ENCODE results near the gene TSPAN4.
A peak's percentile ranks its signal among the peaks of the same experiment; 100 is the strongest.

Gene TSPAN4

DNA sequence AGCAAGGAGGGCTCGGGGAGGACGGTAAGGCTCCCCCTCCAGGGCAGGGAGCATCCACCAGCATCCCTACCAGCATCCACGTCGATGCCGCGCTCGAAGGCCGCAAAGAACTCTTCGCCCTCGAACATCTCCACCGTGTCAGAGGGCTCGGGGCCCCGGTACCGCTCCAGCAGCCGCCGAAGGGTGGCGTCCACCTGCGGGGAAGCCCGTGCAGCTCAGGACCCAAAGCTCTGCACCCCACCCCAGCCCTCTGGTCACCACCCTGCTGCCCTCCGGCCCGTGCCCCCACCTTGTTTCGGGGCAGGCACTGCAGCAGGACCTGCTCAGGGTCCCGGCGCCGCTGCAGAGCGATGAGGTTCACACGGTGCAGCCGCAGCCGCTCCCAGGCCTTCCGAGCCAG, 42.2 kb upstream of the TSPAN4 start:
- no peak for DNase-seq
- no peak overlapping the region for H3K27ac Mint-ChIP-seq
- no peak for ATAC-seq (replicated peaks)
- no peaks in the 10 kb centered on the region for H3K9me3 Mint-ChIP-seq
- no peaks in the 10 kb centered on the region for H3K27me3 Mint-ChIP-seq
- peaks cover 14% of the 10 kb centered on the region in 2 donors for H3K4me1 Mint-ChIP-seq (ENCODE audit: low read depth in 2 of 2)
- H3K4me3 Mint-ChIP-seq = no peak overlapping the region
- H3K36me3 Mint-ChIP-seq (ENCODE audit: insufficient read depth) = peaks cover 25% of the 10 kb centered on the region

DNA sequence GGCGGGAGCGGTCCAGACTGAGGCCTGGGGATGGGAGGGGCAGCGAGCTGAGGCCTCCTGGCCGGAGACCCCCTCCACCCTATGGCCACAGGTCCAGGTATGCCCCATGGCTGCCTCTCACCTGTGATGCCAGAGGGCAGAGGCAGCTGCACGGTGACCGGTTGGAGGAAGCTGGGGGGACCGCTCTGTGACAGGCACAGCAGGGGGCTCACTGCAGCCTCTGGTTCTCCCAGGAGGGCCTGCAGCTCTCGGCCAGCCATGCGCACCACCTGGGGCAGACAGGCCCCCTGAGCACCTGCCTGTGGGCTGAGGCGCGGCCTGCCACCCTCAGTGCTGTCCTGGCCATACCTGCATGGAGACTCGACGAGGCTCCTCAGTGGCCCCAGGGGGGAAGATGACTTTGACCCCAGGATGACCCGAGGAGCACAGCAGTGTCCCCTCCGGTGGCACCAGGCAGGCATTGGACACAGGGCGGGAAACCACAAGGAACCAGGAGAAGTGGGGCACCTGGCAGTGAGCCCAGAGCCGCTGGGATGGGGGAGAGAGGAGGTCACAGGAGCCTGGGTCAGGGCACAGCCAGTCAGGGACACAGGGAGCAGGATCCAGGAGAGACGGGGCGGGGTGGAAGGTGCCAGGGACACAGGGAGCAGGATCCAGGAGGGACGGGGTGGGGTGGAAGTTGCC, 41.4 kb upstream of the TSPAN4 start:
- Mint-ChIP-seq H3K27ac (no peak overlapping the region), H3K4me3 (no peak overlapping the region)
- DNase-seq = no peak

DNA sequence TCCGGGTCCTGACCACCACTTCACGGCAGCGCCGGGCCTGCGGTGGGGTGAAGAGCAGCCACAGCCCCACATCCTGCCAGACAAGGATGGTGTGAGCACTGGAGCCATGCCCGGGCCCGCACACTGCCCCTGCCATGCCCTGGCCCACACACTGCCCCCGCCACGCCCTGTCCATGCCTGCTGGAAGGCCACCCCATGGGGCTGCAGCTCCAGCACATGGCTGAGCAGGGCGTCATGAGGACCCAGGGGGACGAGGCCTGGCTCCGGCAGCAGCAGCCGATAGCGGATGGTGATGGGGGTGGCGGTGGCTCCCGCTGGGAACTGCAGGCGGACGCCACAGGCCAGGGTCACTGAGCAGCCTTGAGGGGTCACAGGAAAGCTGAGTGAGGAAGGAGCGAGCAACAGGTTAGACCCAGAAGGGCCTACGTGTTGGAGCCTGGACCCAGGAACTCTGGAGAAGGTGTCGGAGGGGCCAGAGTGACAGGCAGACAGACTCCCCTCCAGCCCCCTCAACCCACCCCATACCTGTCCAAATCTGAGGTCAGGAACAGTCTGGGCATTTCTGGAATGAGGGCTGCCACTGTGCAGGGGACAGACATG, 40.5 kb upstream of the TSPAN4 start:
- H3K36me3 Mint-ChIP-seq (ENCODE audit: insufficient read depth) = peaks cover 10% of the 10 kb centered on the region
- peaks cover 5 to 6% of the 10 kb centered on the region in 2 donors for H3K4me1 Mint-ChIP-seq (ENCODE audit: low read depth in 2 of 2)
- H3K4me3 Mint-ChIP-seq = no peak overlapping the region
- ATAC-seq (replicated peaks) (no peak), DNase-seq (no peak)
- no peaks in the 10 kb centered on the region for H3K27me3 Mint-ChIP-seq
- H3K9me3 Mint-ChIP-seq = no peaks in the 10 kb centered on the region
- H3K27ac Mint-ChIP-seq = no peak overlapping the region

More for the DNA sequence above, 41.4 kb upstream of the TSPAN4 start:
- Mint-ChIP-seq H3K4me1 (ENCODE audit: low read depth in 2 of 2) (peaks cover 9 to 10% of the 10 kb centered on the region in 2 donors), H3K36me3 (ENCODE audit: insufficient read depth) (peaks cover 19% of the 10 kb centered on the region), H3K27me3 (no peaks in the 10 kb centered on the region), H3K9me3 (no peaks in the 10 kb centered on the region)
- no peak for ATAC-seq (replicated peaks)

DNA sequence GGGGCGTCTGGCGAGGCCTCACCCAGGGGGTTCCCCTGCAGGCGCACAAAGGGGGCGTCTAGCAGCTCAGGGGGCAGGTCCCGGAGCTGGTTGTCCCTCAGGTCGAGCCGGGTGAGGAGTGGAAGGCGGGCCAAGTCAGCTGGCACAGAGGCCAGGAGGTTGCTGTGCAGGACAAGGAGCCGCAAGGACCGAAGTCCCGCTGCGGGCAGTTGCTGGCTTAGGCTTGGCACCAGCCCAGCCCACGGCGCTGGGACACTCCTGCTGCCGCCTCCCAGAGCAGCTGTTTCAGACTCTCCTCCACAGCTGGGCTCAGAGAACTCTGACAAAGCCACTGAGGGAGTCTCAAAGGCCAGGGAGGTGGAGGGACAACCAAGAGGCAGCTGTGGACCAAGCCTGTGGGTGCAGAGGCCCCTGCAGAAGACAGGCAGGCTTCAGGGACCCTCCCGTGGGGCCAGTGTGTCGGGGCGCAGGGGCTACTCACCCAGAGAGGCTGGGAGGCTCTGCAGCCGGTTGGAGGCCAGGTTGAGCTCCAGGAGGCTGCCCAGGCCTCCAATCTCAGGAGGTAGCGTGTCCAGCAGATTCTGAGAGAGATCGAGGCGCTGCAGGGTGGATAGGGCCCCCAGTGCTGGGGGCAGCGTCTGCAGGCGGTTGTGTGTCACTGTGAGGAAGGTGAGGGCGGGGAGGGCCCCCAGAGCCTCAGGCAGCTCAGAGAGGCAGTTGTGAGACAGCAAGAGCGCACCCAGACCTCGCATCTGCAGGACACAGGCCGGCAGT, 39.8 kb upstream of the TSPAN4 start:
- Mint-ChIP-seq H3K4me3 (peak overlapping the region; percentile 22 to 77), H3K27me3 (no peaks in the 10 kb centered on the region), H3K4me1 (ENCODE audit: low read depth in 2 of 2) (peaks cover 5 to 6% of the 10 kb centered on the region in 2 donors), H3K9me3 (no peaks in the 10 kb centered on the region), H3K36me3 (ENCODE audit: insufficient read depth) (peaks cover 3% of the 10 kb centered on the region), H3K27ac (no peak overlapping the region)
- ATAC-seq (replicated peaks) = no peak
- DNase-seq = no peak

DNA sequence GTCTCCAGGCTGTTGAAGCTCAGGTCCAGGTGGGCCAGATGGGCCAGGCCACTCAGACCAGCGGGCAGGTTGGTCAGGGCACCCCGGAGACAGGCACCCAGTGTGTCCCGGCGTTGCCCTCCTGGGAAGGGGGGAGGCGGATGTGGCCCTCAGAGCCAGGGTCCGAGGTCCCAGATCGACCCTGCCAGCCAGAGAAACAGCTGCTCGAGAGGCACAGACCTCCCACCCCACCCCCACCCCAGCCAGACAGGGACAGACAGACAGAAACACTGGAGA, 39.2 kb upstream of the TSPAN4 start:
- ATAC-seq (replicated peaks) (no peak), DNase-seq (no peak)
- Mint-ChIP-seq H3K9me3 (no peaks in the 10 kb centered on the region), H3K27me3 (no peaks in the 10 kb centered on the region), H3K4me1 (ENCODE audit: low read depth in 2 of 2) (peaks cover 8 to 9% of the 10 kb centered on the region in 2 donors), H3K27ac (no peak overlapping the region), H3K36me3 (ENCODE audit: insufficient read depth) (peaks cover 3% of the 10 kb centered on the region), H3K4me3 (peak overlapping the region in 1 of 2 donors; percentile 77)

DNA sequence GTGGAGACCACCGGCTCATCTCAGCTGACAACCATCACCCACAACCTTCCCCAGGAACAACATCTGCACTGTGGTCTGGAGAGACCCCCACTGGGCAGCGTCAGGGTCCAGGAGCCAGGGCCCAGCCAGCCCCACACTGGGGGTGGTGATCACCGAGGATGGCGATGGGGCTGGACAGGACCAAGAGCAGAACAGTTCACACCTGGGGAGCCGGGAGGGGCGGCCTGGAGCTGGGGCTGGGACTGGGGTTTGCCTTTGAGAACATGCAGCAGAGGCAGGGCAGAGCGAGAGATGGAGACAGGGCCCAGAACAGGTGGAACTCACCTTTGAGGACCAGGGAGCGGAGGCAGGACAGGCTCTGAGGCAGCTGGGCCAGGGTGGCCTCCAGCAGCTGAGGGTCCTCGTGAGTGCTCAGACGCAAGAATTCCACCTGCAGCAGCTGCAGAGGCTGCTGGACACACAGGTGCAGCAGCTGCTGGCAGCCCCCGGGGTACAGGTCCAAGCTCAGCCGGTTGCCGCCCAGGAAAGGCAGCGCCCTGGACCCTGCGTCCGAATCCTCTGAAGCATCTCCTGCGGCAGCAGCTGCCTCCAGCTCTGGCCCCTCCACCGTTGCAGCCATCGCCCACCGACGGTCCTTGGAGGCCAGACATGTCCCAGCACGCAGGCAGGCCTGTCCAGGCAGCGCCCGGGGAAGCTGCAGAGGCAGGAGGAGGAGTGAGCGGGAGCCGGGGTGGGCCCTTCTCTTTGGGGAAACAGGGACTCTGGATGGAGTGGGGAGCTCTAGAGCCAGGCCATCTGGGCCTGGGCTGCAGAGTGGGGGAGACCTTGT, 38.7 kb upstream of the TSPAN4 start:
- DNase-seq (no peak), ATAC-seq (replicated peaks) (no peak)
- Mint-ChIP-seq H3K27ac (peak overlapping the region in 1 of 2 donors; percentile 67), H3K4me3 (peak overlapping the region; percentile 73 to 77), H3K36me3 (ENCODE audit: insufficient read depth) (peaks cover 3% of the 10 kb centered on the region), H3K9me3 (no peaks in the 10 kb centered on the region), H3K4me1 (ENCODE audit: low read depth in 2 of 2) (peaks cover 13 to 14% of the 10 kb centered on the region in 2 donors), H3K27me3 (no peaks in the 10 kb centered on the region)

DNA sequence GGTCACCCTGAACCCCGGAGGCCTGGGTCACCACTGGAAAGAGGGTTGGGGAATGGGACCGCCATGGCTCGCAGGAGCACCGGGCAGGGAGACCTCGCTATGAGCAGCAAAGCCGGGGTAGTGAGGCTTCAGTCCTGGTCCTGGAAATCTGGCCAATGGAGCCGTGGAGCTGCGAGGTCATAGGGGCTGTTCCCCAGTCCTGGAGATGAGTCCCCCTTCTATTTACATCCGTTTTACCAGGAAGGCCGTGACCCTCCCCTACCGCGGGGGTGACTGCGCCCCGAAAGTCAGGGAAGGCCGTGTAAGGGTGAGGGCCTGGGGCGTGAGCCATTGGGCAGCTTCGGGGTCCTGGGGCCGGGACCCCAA, 38.1 kb upstream of the TSPAN4 start:
- peaks cover 9% of the 10 kb centered on the region for H3K36me3 Mint-ChIP-seq (ENCODE audit: insufficient read depth)
- ATAC-seq (replicated peaks) (no peak), DNase-seq (no peak)
- H3K4me3 Mint-ChIP-seq = peak overlapping the region; percentile 73 to 77
- H3K4me1 Mint-ChIP-seq (ENCODE audit: low read depth in 2 of 2) = peaks cover 15 to 17% of the 10 kb centered on the region in 2 donors
- H3K27ac Mint-ChIP-seq = peak overlapping the region in 1 of 2 donors; percentile 67
- H3K27me3 Mint-ChIP-seq = no peaks in the 10 kb centered on the region
- H3K9me3 Mint-ChIP-seq = no peaks in the 10 kb centered on the region

DNA sequence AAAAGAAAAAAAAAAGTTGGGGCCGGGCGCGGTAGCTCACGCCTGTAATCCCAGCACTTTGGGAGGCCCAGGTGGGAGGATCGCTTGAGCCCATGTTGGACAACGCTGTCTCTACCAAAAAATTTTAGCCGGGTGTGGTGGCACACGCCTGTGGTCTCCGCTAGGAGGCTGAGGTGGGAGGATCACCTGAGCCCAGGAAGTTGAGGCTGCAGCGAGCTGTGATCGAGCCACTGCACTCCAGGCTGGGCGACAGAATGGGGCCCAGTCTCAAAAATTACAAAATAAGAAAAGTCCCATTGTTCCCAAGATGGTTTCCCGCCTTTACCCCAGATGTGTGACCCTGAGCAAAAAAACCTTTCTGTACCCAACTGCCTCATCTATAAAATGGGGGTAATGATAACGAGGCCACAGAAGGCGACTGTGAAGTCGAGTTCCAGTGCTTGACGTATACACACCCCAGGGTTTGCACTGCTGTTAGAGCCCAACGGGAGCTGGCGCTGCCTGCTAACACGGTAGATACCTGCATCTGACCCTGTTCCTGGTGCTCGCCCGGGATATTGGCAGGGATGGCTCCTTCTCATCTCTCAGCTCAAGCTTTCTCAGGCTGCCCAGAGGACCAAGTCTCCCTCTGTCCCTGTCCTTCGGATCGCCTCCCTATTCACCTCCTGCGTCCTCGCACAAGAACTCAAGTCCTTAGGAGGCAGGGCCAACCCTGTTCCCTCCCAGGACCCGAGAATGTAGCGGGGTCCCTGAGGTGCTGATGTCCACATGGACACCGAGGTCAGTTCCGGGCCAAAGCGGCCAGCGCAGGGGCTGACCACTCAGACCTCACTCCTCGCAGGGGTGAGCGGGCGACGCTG, 34.0 kb upstream of the TSPAN4 start:
- no peaks in the 10 kb centered on the region for H3K27me3 Mint-ChIP-seq
- ATAC-seq (replicated peaks) (no peak), DNase-seq (peak in 2 of 3 experiments; percentile 34 to 36)
- H3K36me3 Mint-ChIP-seq (ENCODE audit: insufficient read depth) = peaks cover 25% of the 10 kb centered on the region
- H3K9me3 Mint-ChIP-seq = no peaks in the 10 kb centered on the region
- peak overlapping the region; percentile 89 to 90 for H3K4me3 Mint-ChIP-seq
- H3K27ac Mint-ChIP-seq = peak overlapping the region; percentile 94 to 97
- H3K4me1 Mint-ChIP-seq (ENCODE audit: low read depth in 2 of 2) = peaks cover 33 to 36% of the 10 kb centered on the region in 2 donors

DNA sequence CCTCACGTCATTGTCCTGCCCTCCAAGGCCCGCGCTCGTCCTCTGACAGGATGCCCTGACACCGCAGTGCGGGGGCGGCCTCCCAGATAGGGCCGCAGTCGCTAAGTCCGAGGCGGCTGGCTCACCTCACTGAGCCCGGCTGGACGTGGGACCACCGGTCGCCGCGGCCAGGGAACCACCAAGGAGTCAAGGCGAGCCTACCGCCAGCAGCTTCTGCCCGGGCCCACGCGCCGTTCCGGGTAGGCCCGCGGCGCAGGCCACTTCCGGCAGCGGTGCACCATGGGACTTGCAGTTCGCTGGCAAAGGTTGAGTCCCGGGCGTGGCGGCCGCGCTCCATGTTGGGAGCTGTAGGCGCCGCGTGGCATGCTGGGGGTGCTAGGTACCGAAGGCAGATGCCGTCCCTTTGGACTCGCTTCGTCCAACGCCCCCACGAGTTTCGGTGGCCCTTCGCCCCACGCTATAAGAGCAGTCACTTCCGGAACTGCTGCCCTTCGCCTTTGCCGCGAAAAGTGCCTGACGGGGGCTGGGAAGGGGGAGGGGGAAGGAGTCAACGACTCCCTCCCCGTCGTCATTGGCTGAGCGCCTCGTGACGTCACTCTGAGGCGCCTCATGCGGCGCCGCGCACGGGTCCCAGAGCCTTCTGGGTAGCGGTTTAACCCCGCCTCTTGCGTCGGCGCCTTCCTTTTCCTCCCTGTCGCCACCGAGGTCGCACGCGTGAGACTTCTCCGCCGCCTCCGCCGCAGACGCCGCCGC, 33.2 kb upstream of the TSPAN4 start, which contains the start of gene RPLP2:
TSS of gene RPLP2 (plus strand) at position 681 of the 753 bp plus-strand sequence. CDS start 268 bp downstream, outside the sequence.
- no peaks in the 10 kb centered on the region for H3K27me3 Mint-ChIP-seq
- no peaks in the 10 kb centered on the region for H3K9me3 Mint-ChIP-seq
- DNase-seq (peak; percentile 96 to 99 (median 98)), ATAC-seq (replicated peaks) (peak; percentile 82)
- peak within 1 kb of the TSS; percentile 89 to 90 for H3K4me3 Mint-ChIP-seq
- peaks cover 33% of the 10 kb centered on the region for H3K36me3 Mint-ChIP-seq (ENCODE audit: insufficient read depth)
- peaks cover 30 to 34% of the 10 kb centered on the region in 2 donors for H3K4me1 Mint-ChIP-seq (ENCODE audit: low read depth in 2 of 2)
- H3K27ac Mint-ChIP-seq = peak within 1 kb of the TSS; percentile 94 to 97

DNA sequence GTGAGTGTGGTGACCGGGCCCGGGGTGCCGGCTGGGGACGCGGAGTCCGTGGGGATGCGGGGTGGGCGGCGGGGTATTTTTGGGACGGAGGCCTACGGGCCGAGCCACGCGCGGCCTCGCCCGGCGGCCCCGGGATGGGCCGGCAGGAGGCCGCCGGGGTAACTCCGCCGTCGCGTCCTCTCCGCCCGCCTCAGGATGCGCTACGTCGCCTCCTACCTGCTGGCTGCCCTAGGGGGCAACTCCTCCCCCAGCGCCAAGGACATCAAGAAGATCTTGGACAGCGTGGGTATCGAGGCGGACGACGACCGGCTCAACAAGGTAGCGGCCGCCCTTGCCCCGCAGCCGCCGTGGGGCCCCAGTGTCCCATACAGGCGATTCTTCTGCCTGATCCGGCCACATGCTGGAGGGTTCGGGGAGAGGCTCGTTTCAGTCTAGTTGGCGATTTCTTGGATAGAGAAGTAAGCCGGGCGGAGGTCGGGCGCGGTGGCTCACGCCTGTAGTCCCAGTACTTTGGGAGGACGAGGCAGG, 32.5 kb upstream of the TSPAN4 start:
- no peaks in the 10 kb centered on the region for H3K27me3 Mint-ChIP-seq
- peak overlapping the region; percentile 94 to 97 for H3K27ac Mint-ChIP-seq
- peak; percentile 25 for ATAC-seq (replicated peaks)

DNA sequence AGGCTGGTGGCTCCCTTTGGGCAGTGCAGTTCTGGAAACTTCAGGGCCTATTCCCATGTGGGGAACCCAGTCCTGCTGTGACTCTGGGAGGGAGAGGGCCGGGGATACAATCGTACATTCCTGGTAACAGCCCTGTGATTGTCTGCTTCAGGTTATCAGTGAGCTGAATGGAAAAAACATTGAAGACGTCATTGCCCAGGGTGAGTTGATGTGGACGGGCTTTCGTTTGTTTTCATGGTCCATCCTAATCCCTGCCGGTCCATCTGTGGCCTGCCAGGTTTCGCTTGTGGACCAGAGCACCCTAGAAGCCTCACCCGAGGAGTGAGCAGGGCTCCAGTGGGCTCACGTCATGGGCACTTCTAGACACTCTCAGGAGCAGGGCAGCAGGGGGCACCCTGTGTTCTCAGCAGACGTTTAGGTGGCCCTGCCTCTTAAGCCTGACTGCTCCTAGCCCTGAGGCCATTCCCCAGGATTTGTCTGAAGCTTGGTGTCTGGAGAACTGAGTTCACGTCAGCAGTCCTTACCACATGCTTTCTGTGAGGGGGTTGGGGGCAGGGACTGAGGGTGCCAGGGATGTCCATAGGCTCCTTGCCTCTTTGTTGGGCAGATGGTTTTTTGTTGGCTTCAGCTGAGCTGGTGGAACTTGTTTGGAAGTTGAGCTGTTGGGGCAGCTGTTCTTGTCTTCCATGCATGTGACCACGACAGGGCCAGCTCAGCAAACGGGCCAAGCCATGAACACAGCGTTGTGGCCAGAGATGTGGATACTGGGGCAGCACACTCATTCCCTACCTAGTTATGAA, 31.0 kb upstream of the TSPAN4 start:
- Mint-ChIP-seq H3K27ac (peak overlapping the region; percentile 94 to 97), H3K4me3 (peak overlapping the region; percentile 89 to 90), H3K27me3 (no peaks in the 10 kb centered on the region), H3K9me3 (no peaks in the 10 kb centered on the region), H3K4me1 (ENCODE audit: low read depth in 2 of 2) (peaks cover 30 to 32% of the 10 kb centered on the region in 2 donors), H3K36me3 (ENCODE audit: insufficient read depth) (peaks cover 37% of the 10 kb centered on the region)
- ATAC-seq (replicated peaks) = no peak
- no peak for DNase-seq

More for the DNA sequence above, 32.5 kb upstream of the TSPAN4 start:
- H3K4me3 Mint-ChIP-seq = peak overlapping the region; percentile 89 to 90
- H3K4me1 Mint-ChIP-seq (ENCODE audit: low read depth in 2 of 2) = peaks cover 30 to 32% of the 10 kb centered on the region in 2 donors
- no peaks in the 10 kb centered on the region for H3K9me3 Mint-ChIP-seq
- DNase-seq = no peak
- peaks cover 37% of the 10 kb centered on the region for H3K36me3 Mint-ChIP-seq (ENCODE audit: insufficient read depth)

Data from effector memory CD8-positive, alpha-beta T cell (primary cell).